ENCODE data around the gene AGPAT2.

The AGPAT2 gene

DNA sequence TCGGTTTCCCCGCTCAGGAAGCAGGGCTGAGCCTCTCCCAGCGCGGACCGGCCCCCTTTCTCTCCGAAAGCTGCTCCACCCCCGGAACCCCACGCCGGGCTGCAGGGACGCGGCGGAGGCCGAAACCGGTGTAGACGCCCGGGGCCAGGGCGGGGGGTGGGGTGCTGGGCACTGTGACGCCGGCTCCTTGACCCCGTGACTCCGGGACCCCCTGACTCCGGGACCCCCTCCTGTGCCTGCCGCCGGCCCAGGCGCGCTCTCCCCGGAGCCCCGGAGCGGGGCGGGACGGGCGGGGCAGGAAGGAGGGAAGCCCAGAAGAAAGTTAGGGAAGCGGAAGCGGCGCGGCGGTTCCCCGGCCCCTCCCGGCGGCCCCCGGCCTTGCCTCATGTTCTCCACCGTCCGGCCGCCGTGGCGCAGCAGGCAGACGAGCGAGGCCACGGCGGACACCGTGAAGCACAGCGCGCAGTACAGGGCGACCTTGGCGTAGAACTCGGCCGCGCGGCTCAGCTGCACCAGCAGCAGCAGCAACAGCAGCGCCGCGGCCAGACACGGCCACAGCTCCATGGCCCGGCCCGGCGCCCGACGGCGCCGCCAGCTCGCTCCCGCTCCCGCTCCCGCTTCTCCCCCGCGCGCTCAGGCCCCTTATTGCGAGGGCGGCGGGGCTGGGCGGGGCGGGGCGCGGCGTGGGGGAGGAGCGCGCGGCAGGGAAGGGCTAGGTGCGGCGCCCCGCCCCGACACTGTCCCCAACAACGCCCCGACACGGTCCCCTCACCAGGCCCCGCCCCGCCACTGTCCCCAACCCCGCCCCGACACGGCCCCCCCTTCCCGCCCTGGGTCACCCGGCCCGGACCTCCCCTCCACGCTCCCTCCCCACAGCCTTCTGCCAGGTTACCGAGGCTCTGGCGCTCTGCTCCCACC lies at the start of gene AGPAT2:
AGPAT2 (minus strand) TSS at position 664 of the 918 bp plus-strand sequence; CDS start at position 564, 100 bp downstream.
- in situ Hi-C loops (cut with MboI; ENCODE audit: low sequenced_read_pairs) = no loop called here

DNA sequence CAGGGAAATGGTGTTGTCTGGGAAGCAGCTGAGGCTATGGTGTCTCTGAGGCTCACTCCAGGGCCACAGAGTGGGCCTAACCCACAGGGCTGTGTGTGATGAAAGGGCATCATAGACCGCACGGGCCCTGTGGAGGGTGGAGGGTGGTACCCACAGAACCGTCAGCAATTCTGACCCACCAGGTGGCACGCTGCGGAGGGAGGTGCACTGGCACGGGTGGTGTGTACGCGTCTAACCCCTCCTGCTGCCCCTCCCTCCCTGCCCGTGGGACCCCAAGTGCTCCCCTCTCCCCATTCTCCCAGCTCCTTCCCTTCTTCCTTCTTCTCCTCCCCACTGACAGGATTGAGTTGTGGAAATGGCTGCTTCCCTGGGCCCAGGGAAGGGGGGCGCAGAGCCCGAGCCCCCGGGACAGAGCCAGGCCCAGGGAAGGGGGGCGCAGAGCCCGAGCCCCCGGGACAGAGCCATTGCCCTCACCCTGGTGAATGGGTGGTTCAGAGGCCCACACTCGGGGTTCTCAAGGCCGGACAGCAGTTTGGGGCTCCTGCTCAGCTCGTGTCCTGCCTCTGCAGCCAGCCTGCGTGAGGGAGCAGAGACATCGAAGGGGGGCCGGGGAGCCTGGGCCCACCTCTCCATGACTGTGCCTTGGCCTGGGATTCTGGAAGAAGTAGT lies 48.7 kb upstream of the AGPAT2 start:
- in situ Hi-C loops (cut with MboI; ENCODE audit: low sequenced_read_pairs) = no loop called here

DNA sequence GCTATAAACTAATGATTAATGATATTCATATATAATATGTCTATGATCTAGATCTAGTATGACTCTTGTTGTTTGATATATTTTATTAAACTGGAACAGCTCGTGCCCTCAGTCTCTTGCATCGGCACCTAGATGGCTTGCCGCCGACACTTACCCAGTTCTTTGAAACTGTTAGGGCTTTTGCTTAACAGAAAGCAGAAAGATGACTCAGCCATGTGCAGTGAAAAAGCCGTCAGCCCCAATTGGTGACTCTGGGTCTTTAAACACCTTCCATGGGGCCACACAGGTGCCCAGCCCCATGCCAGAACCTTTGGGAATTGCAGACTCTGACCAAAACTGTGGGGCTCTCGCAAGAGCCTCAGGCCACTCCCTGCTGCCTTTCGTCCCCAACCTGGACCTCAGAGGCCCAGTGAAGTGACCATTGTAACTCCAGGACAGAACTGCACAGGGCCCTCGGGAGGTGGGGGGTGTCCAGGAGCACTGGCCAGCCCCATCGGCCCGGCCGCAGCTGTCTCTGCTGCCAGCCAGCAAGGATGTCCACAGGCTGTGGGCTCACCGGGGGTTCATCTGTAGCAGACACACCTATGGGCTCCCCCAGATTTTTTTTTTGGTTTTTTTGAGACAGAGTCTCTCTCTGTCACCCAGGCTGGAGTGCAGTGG lies 47.7 kb upstream of the AGPAT2 start:
- in situ Hi-C loops (cut with MboI; ENCODE audit: low sequenced_read_pairs) = no loop called here

DNA sequence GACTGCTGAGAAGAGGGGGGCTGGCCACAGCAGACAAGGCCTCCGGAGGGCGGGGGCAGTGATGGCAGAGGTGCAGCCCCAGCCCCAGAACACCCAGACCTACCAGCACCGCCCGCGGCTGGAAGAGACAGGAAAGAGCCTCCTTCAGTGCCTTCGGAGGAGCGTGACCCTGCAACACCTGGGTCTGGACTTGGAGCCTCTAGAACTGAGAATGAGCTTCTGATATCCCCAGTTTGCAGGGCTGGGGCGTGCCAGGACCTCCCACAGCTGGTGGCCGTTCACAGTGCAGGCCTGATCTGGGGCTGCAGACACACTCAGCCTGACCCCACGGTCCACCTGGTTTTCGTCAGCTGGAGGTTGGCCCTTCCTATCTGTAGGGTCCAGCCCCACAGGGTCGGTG lies 46.4 kb upstream of the AGPAT2 start:
- in situ Hi-C loops (cut with MboI; ENCODE audit: low sequenced_read_pairs) = no loop called here

DNA sequence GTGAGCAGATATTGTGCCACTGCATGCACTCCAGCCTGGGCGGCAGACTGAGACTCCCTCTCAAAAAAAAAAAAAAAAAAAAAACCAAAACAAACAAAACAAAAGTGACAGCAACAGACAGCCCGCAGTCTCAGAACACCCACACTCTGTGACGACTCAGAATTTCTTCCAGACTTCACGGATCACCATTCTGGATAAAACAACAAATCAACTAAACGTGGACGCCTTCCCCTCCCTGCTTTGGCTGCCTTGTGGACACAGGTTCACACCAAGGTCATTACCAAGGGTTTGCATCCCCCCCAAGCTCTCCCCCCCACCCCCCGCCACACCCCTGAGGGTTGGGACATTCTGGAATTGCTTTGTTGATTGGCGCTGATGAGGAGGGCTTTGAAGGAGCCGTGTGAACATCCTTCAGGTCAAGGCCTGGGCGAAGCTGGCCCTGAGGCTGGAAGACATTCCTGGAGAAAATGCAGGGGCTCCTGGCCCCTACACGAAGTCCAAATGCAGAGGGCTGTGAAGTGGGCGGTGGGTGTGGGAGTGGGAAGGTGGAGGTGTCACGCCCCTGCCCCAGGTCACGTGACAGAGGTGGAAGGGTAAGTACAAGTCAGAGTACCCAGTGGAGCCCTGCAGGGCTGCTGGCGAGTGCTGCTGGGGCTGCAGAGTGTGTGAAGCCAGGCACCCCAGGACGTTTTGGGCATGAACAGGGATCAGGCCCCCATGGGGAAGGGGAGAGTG lies 45.4 kb upstream of the AGPAT2 start:
- in situ Hi-C loops (cut with MboI; ENCODE audit: low sequenced_read_pairs) = no loop called here

DNA sequence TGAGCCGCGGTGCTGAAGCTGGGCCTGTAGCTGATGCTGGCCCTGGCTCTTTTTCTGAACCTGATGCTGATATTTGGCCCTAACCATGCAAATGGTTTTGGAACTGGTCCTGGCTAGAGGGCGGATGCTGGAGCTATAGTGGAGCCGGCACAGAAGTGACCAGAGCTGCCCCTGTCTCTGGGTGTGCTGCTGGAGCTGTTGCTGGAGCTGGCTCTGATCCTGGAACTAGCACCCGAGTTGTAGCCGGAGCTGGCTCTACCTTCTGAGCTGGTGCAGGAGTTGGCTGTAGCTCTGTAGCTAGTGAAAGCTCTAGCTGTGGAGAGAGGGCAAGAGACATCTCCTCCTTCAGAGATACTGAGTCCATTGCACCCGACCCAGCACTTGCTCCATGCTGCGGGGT lies 42.7 kb upstream of the AGPAT2 start:
- in situ Hi-C loops (cut with MboI; ENCODE audit: low sequenced_read_pairs) = no loop called here

DNA sequence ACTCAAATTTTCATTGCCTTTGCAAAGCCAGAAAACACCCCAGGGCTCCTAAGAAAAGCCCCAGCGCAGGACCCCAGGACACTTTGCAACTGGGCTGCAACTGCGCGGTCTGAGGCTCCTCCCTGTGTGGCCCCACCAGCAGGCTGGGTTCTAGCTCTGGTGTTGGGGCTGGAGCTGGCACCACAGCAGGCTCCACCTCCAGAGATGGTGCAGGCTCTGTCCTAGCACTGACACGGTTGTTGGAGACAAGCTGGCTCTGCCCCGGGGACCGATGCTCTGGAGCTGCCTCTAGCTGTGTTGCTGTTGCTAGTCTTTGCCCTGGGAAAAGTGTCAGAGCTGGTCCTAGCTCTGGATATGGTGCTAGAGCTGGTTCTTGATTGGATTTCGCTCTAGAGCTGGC lies 41.9 kb upstream of the AGPAT2 start:
- in situ Hi-C loops (cut with MboI; ENCODE audit: low sequenced_read_pairs) = no loop called here

DNA sequence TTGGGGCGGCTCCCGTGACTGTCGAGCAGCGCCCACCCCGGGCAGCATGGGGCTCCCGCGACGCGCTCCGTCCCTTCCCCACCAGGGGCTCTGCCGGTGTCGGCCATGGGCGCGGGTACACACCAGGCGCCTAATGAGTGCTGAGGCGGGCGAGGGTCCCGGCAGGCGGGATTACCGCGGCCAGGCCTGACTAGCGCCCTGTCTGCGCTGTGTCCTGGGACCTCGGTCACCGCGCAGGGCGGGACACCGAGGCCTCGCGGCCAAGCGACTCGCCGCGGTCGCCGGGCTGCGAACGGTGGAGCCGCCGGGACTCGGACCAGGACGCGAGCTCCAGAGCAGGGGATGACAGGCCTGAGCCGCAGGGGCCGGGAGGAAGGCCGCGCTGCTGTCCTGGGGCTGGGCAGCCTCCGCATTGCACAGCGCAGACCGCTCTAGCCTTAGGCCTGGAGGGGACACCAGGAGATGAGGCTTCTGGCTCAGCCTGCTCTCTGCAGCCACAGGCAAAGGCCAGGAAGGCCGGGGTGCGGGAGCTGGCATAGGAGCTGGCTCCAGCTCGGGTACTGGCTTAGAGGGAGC lies 41.4 kb upstream of the AGPAT2 start:
- in situ Hi-C loops (cut with MboI; ENCODE audit: low sequenced_read_pairs) = no loop called here

DNA sequence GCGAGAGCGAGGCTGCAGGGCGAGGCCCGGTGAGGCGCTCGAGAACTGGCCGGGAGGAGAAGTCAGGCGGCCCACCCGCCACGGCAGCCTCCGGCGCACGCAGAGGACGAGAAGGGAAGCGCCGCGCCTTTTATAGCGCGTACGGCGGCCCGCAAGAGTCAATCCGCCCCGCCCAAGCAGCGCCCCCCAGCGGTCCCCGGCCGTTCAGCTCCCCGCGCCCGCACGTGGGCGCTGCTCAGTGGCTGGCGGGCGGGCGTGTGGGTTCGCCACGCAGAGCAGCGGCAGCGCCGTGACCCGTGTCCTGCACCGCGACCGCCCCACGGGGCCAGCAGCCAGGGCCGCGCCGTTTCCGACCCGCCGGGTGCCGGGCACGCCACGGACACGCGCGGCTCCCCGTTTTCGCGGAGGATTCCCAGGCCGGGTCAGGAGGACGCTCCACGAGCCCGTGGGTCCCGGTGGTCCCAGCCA lies 40.9 kb upstream of the AGPAT2 start:
- in situ Hi-C loops (cut with MboI; ENCODE audit: low sequenced_read_pairs) = no loop called here

DNA sequence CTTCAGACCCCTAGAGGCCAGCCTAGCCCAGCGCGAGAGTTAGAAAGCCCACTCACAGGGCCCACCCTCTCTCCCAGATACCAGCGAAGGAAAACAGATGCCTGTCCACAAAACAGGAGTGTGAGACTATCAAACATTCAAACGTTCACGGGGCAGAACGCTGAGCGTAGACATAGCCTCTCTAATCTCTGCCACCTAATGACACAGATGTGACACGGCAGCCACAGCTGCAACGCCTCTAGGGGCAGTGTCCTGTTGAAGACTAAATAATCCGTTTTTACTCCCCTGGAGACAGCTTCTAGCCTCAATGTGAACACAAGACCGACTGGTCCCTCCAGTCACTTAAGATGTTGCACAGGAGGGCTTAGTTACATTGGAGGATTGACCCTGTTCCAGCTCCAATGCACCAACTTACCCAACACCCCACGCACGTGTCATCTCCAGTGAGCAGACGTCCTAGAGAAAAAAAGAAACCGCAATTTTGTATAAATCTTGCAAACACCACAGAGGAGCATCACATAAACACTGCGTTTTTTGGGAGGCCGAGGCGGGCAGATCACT lies 39.5 kb upstream of the AGPAT2 start:
- in situ Hi-C loops (cut with MboI; ENCODE audit: low sequenced_read_pairs) = no loop called here

DNA sequence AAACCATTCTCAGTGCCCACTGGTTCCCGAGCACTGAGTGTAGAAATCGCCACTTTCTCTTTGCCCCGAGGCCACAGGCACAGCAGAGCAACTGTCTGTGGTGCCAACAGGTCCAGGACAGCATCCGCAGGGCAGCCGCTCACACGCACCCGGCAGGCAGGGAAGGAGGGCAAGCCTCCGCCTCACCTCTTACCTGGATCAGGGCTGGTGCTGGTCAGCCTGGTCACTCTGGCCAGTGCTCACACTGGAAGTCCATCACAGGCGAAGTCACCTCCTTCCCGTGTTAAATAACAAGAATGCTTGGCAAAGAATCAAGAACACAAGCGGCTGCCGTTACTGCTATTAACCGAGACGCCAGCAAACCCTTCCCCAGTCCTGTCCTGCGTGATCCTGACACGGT lies 38.9 kb upstream of the AGPAT2 start:
- in situ Hi-C loops (cut with MboI; ENCODE audit: low sequenced_read_pairs) = no loop called here

DNA sequence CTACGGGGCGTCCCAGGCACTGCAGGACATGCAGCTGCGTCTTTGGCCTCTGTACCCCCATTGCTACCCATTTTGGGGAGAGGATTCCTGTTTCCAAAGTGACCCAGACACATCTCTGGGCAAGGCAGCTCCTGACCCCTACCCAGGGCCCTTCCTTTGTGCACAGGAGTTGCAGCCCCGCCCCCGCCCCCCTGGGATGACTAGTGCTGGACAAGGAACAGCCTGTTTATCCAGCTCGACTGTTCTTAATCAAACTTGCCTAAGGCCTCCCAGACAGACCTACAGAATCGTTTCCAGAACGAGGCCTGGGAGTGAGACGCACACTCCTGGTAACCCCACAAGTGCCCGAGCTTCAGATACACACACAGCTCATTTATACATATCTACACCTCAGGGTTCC lies 38.4 kb upstream of the AGPAT2 start:
- in situ Hi-C loops (cut with MboI; ENCODE audit: low sequenced_read_pairs) = no loop called here

DNA sequence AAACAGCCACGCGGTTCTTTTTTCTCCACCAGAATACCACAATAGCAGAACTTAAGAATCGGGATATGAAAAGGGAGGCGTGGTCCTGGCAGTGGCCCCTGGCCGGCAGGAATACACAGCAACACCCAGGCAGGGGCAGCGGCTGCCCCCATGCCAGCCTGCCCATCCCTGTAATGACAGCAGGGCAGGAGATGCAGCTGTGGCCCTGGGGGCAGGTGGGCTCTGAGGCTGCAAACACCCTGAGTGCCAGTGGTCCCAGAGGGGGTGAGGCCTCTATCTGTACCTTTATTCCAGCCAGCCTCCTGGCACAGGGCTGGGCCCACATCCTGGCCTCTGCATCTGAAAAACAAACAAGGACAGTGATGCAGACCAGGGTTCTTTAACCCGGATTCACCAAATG lies 37.5 kb upstream of the AGPAT2 start:
- in situ Hi-C loops (cut with MboI; ENCODE audit: low sequenced_read_pairs) = no loop called here

DNA sequence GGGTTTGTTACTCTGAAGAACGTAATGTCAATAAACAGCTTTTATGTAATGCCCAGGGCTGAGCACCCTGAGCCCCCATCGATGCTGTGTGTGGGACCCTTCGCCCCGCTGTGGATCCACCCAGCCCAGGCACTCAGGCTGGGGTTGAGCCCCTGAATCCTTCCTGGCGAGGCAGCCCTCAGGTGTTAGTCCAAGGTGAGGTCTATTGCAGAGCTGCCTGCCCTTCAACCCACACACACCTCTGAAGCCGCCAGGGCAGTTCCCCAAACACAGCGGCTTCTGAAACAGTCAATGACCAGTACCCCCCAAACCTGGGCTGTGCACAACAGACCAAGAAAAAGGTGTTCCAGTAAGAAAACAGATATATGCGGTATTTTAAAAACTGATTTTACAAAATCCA lies 36.7 kb upstream of the AGPAT2 start:
- in situ Hi-C loops (cut with MboI; ENCODE audit: low sequenced_read_pairs) = no loop called here

DNA sequence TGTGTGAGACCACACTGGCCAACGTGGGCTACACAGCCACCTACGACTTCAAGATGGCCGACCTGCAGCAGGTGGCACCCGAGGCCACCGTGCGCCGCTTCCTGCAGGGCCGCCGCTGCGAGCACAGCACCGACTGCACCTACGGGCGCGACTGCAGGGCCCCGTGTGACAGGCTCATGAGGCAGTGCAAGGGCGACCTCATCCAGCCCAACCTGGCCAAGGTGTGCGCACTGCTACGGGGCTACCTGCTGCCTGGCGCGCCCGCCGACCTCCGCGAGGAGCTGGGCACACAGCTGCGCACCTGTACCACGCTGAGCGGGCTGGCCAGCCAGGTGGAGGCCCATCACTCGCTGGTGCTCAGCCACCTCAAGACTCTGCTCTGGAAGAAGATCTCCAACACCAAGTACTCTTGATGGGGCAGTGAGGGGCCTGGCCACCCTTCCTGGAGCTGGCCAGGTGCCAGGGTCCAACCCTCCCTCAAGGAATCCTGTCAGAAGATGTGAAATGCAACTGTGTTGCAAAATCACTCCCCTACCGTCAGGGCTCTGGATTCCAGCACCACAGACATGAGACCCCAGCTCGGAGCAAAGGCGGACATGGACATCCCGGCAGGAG lies 36.2 kb upstream of the AGPAT2 start:
- in situ Hi-C loops (cut with MboI; ENCODE audit: low sequenced_read_pairs) = no loop called here

DNA sequence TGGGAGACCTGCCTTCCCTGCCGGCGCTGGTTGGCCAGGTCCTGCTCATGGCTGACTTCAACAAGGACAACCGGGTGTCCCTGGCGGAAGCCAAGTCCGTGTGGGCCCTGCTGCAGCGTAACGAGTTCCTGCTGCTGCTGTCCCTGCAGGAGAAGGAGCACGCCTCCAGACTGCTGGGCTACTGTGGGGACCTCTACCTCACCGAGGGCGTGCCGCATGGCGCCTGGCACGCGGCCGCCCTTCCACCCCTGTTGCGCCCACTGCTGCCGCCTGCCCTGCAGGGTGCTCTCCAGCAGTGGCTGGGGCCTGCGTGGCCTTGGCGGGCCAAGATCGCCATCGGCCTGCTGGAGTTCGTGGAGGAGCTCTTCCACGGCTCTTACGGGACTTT lies 35.7 kb upstream of the AGPAT2 start:
- in situ Hi-C loops (cut with MboI; ENCODE audit: low sequenced_read_pairs) = no loop called here

DNA sequence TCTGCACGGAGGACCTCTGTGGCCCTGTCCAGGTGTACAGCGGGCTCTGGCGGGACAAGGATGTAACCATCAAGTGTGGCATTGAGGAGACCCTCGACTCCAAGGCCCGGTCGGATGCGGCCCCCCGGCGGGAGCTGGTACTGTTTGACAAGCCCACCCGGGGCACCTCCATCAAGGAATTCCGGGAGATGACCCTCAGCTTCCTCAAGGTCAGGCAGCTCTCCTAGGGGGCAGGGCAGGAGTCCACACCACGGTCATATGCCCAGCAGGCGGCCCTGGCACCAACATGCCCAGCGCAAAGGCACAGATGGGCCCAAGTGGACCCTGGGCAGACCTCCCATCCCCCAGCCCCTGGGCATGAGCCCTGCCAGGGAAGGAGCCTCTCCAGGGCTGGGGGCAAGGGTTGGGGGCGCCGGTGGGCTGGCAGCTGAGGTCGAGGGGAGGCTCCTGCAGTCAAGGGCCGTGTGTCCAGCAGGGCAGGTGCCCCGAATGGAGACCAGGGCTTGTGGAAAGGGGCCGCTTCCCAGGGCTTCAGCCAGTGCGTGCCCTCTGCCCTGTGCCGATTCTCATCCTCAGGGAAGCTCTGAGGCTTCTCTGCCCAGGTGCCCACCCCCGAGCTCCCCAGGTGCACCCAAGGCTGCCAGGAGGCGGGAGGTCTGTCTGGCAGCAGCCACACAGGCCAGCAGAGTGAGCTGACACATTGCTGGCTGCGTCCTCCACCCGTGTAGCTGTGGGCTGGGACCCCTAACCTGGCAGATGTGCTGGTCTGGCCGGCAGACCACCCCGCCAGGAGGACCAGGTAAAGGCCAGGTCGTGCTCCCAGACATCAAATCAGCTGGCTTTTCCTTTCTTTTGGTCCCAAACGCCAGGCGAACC lies 35.1 kb upstream of the AGPAT2 start:
- in situ Hi-C loops (cut with MboI; ENCODE audit: low sequenced_read_pairs) = no loop called here

DNA sequence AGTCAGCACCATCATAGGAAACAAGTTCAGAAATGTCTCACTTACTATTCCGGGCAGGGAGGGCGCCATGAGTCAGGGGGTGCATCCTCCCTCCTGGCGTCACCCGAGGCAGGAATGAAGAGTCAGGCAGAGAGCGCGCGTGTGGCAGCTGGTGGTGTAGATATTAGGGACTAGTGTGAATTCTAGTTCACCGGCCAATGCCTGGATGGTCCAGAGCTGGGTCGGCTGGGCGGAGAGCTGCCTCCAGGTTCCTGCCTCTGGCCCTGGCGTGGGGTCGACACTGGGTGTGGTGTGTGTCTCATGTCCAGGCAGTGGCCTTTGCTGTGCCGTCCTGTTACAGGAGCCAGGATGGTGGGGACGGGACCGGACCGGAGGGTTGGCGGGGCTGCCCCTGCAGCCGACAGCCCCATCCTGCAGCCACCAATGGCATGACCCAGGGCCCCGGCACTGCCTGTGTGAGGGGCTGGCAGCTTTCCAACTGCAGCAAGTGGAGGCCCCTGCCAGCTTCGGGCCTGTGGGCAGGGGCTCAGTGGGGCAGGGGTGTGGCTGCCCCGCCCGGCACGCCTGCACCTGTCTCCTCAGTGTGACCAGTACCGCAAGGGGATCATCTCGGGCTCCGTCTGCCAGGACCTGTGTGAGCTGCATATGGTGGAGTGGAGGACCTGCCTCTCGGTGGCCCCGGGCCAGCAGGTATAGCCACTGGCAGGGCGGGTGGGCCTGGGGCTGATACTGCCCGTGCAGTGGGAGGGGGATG lies 34.3 kb upstream of the AGPAT2 start:
- in situ Hi-C loops (cut with MboI; ENCODE audit: low sequenced_read_pairs) = no loop called here
